ENCODE results near the gene DIP2C.

- TF ChIP-seq CTCF (conservative IDR thresholded peaks at IDR 0.05 in 1 of 2, IDR thresholded peaks at IDR 0.05 in 1 of 2; ENCODE audit: extremely low read depth in 1 of 2, insufficient read depth in 1 of 2, low read depth in 1 of 2, low read length in 2 of 2) (no peak), EZH2 (IDR thresholded peaks at IDR 0.05; ENCODE audit: borderline replicate concordance, low read length) (no peak)
These were observed 136.2 kb downstream of the DIP2C start for GRCh38 chr10:553233-553632.

Data from mammary epithelial cell (primary cell).